Tibial artery (tissue), 4 donors: ENCODE measurements around the gene BACH2.

Experiments used
- DNase-seq, 2 donors: peaks; one replicate each; pipeline ENCODE4 v3.0.0-alpha.2; 2019
- H3K27ac ChIP-seq, 2 donors: fragments of 200-600 bp; sonication (generic) in 1 of 2; 1 replicate in 1 of 2; 2 replicates in 1 of 2; pipeline ENCODE4 v1.5.1; 2018 to 2019; ENCODE audit warnings: mild to moderate bottlenecking in 1 of 2
- H3K27me3 ChIP-seq, 2 donors: fragments of 200-600 bp; sonication (generic) in 1 of 2; one replicate each; pipeline versions ENCODE4 v1.5.1 to v1.6.0; 2016 to 2019
- H3K36me3 ChIP-seq, 3 donors: fragments of 200-600 bp; sonication (generic) in 2 of 3; one replicate each; pipeline ENCODE4 v1.5.1; 2016 to 2019; ENCODE audit warnings: mild to moderate bottlenecking in 2 of 3
- H3K4me1 ChIP-seq, 4 donors: fragments of 200-600 bp; sonication (generic) in 2 of 4; 1 replicate in 3 of 4; 2 replicates in 1 of 4; pipeline ENCODE4 v1.5.1; 2016 to 2019
- H3K4me3 ChIP-seq, 2 donors: fragments of 200-600 bp; sonication (generic) in 1 of 2; 1 replicate in 1 of 2; 2 replicates in 1 of 2; pipeline ENCODE4 v1.5.1; 2018 to 2019; ENCODE audit warnings: mild to moderate bottlenecking in 2 of 2
- H3K9me3 ChIP-seq, 3 donors: fragments of 200-600 bp; sonication (generic) in 1 of 3; one replicate each; pipeline ENCODE4 v1.5.1; 2016 to 2019
- CTCF ChIP-seq, 2 experiments: fragments of 200-600 bp in 1 of 2; fragments of 450-650 bp in 1 of 2; IDR thresholded peaks; one replicate each; pipeline ENCODE4 v1.5.1; 2017 to 2019; ENCODE audit warnings: antibody characterized with exemption in 2 of 2, mild to moderate bottlenecking in 1 of 2, moderate library complexity in 1 of 2
- intact Hi-C: fragments of 100-400 bp; cut with DNase I; formaldehyde crosslinking; loops from one replicate; pipeline ENCODE4 v1.15.0; 2023; ENCODE audit warnings: low total_unique reads

Gene BACH2

GRCh38 chr6:89992818-89993217 is 303.8 kb downstream of the BACH2 start:
- no peak for TF ChIP-seq CTCF (IDR thresholded peaks at IDR 0.05)
- Histone ChIP-seq H3K36me3 (no peaks in the 10 kb centered on the region), H3K9me3 (no peaks in the 10 kb centered on the region), H3K4me3 (no peak overlapping the region), H3K4me1 (peaks cover 0 to 16% (median 9%) of the 10 kb centered on the region in 4 donors), H3K27me3 (no peaks in the 10 kb centered on the region), H3K27ac (no peak overlapping the region)
- DNase-seq: no peak
- intact Hi-C loops: no loop called here

- no peaks in the 10 kb centered on the region for H3K36me3 ChIP-seq
- no peak overlapping the region for H3K4me3 ChIP-seq
- intact Hi-C loops: no loop called here
- no peaks in the 10 kb centered on the region for H3K27me3 ChIP-seq
- H3K27ac ChIP-seq: no peak overlapping the region
- TF ChIP-seq CTCF (IDR thresholded peaks at IDR 0.05): no peak
- H3K4me1 ChIP-seq: peaks cover 0 to 35% (median 18%) of the 10 kb centered on the region in 4 donors
- no peaks in the 10 kb centered on the region for H3K9me3 ChIP-seq
- DNase-seq: no peak
Measured at GRCh38 chr6:89989742-89990141, 306.9 kb downstream of the BACH2 start.

- intact Hi-C loops: no loop called here
- Histone ChIP-seq H3K36me3 (no peaks in the 10 kb centered on the region), H3K4me3 (no peak overlapping the region), H3K27me3 (no peaks in the 10 kb centered on the region), H3K4me1 (peaks cover 0 to 35% (median 18%) of the 10 kb centered on the region in 4 donors), H3K27ac (no peak overlapping the region), H3K9me3 (no peaks in the 10 kb centered on the region)
- no peak for TF ChIP-seq CTCF (IDR thresholded peaks at IDR 0.05)
- DNase-seq: no peak
Measured at GRCh38 chr6:89987830-89988229, 308.8 kb downstream of the BACH2 start.

GRCh38 chr6:89987140-89987539 is 309.5 kb downstream of the BACH2 start:
- no peak overlapping the region for H3K4me3 ChIP-seq
- no peaks in the 10 kb centered on the region for H3K9me3 ChIP-seq
- no peaks in the 10 kb centered on the region for H3K27me3 ChIP-seq
- peaks cover 0 to 35% (median 18%) of the 10 kb centered on the region in 4 donors for H3K4me1 ChIP-seq
- intact Hi-C loops: no loop called here
- no peak overlapping the region for H3K27ac ChIP-seq
- no peak for TF ChIP-seq CTCF (IDR thresholded peaks at IDR 0.05)
- no peak for DNase-seq
- H3K36me3 ChIP-seq: no peaks in the 10 kb centered on the region

- DNase-seq: no peak
- Histone ChIP-seq H3K9me3 (no peaks in the 10 kb centered on the region), H3K27ac (no peak overlapping the region), H3K27me3 (no peaks in the 10 kb centered on the region), H3K4me3 (no peak overlapping the region), H3K36me3 (no peaks in the 10 kb centered on the region), H3K4me1 (peaks cover 0 to 35% (median 18%) of the 10 kb centered on the region in 4 donors)
- TF ChIP-seq CTCF (IDR thresholded peaks at IDR 0.05): no peak
- intact Hi-C loops: no loop called here
Measured at GRCh38 chr6:89986650-89987074, 310.0 kb downstream of the BACH2 start.
